Glomerular endothelial cell (primary cell): ENCODE results near the gene GPS1. TPM values are rescaled to one million over a fixed set of nuclear protein-coding genes. Genes with fewer than 3 reads are reported as not detected.

Experiments
- DNase-seq: peaks from one replicate; pipeline ENCODE4 v3.0.0-alpha.2; 2011; ENCODE audit warnings: low read depth, low spot score; ENCODE audit errors: extremely low read depth
- total RNA-seq: library from RNA; depleted of rRNA; stranded (reverse); fragments of >200 nt; gene quantifications from 2 replicates; pipeline ENCODE4 v1.2.3, GENCODE V29; 2015

The GPS1 gene
- total RNA-seq, 1 donor from 2014 or later = 139 TPM

- peak; percentile 25 for DNase-seq
Observed at GRCh38 chr17:82098169-82098938, 46.7 kb downstream of the GPS1 start, which contains the start of gene FASN. Gene FASN, minus strand, starts transcription at chr17:82098236. Its CDS starts 1,791 bp downstream, at chr17:82096445.

GRCh38 chr17:82098939-82099763 is 47.5 kb downstream of the GPS1 start:
- DNase-seq = no peak

GRCh38 chr17:82100502-82101298 is 49.0 kb downstream of the GPS1 start:
- no peak for DNase-seq

- no peak for DNase-seq
Observed at GRCh38 chr17:82101301-82101715, 49.6 kb downstream of the GPS1 start.

GRCh38 chr17:82101767-82102679 is 50.3 kb downstream of the GPS1 start:
- no peak for DNase-seq

- DNase-seq = no peak
Observed at GRCh38 chr17:82103553-82104451, 52.1 kb downstream of the GPS1 start.

- DNase-seq = no peak
Observed at GRCh38 chr17:82104797-82105416, 53.2 kb downstream of the GPS1 start.

GRCh38 chr17:82105417-82105881 is 53.8 kb downstream of the GPS1 start:
- no peak for DNase-seq

- no peak for DNase-seq
Observed at GRCh38 chr17:82105882-82106687, 54.4 kb downstream of the GPS1 start.

- DNase-seq = no peak
Observed at GRCh38 chr17:82106688-82107305, 55.1 kb downstream of the GPS1 start.

Other genes with a start within 250 kb of the GPS1 start
- not detected in 2 replicates for gene GCGR, start 247.7 kb upstream of the GPS1 start, total RNA-seq
- 134 and 148 TPM in 2 replicates for gene MCRIP1, start 218.6 kb upstream of the GPS1 start, total RNA-seq
- gene PPP1R27, start 216.8 kb upstream of the GPS1 start, total RNA-seq = not detected in 2 replicates
- 3,025 and 3,034 TPM in 2 replicates for gene P4HB, start 191.4 kb upstream of the GPS1 start, total RNA-seq
- 426 and 442 TPM in 2 replicates for gene ARHGDIA, start 180.6 kb upstream of the GPS1 start, total RNA-seq
- gene ALYREF, start 160.3 kb upstream of the GPS1 start, total RNA-seq = 151 and 152 TPM in 2 replicates
- gene ANAPC11, start 160.2 kb upstream of the GPS1 start, total RNA-seq = 180 and 216 TPM in 2 replicates
- gene NPB, start 149.7 kb upstream of the GPS1 start, total RNA-seq = 0.68 and 1.9 TPM in 2 replicates
- 36.6 and 62.9 TPM in 2 replicates for gene PCYT2, start 140.5 kb upstream of the GPS1 start, total RNA-seq
- gene SIRT7, start 133.7 kb upstream of the GPS1 start, total RNA-seq = 22.7 and 33.2 TPM in 2 replicates
- gene MAFG, start 124.2 kb upstream of the GPS1 start, total RNA-seq = 20.4 and 34.4 TPM in 2 replicates
- gene PYCR1, start 114.6 kb upstream of the GPS1 start, total RNA-seq = 67.3 and 97.0 TPM in 2 replicates
- gene MYADML2, start 104.7 kb upstream of the GPS1 start, total RNA-seq = not detected in 2 replicates
- 0.78 TPM in 1 of 2 replicates, not detected in the other for gene NOTUM, start 90.7 kb upstream of the GPS1 start, total RNA-seq
- gene ASPSCR1, start 74.3 kb upstream of the GPS1 start, total RNA-seq = 21.8 and 25.1 TPM in 2 replicates
- 51.6 and 74.3 TPM in 2 replicates for gene CENPX, start 29.0 kb upstream of the GPS1 start, total RNA-seq
- 12.8 and 24.9 TPM in 2 replicates for gene LRRC45, start 28.6 kb upstream of the GPS1 start, total RNA-seq
- gene RAC3, start 20.2 kb upstream of the GPS1 start, total RNA-seq = 42.1 and 67.9 TPM in 2 replicates
- gene DCXR, start 14.2 kb upstream of the GPS1 start, total RNA-seq = 61.0 and 67.6 TPM in 2 replicates
- 45.0 and 49.1 TPM in 2 replicates for gene RFNG, start 87 bp upstream of the GPS1 start, total RNA-seq
- gene DUS1L, start 13.9 kb downstream of the GPS1 start, total RNA-seq = 55.7 and 75.2 TPM in 2 replicates
- 165 and 201 TPM in 2 replicates for gene FASN, start 46.3 kb downstream of the GPS1 start, total RNA-seq
- gene CCDC57, start 160.9 kb downstream of the GPS1 start, total RNA-seq = 10.2 and 23.8 TPM in 2 replicates
- 151 and 170 TPM in 2 replicates for gene SLC16A3, start 177.1 kb downstream of the GPS1 start, total RNA-seq
- gene CSNK1D, start 221.8 kb downstream of the GPS1 start, total RNA-seq = 84.6 and 88.0 TPM in 2 replicates